ENCODE measurements around the gene ENTREP3. TPM values are rescaled to one million over a fixed set of nuclear protein-coding genes. Genes with fewer than 3 reads are reported as not detected.

Gene ENTREP3
- total and polyA plus RNA-seq, 4 donors = 8.4 to 28.7 (median 12.9) TPM

GRCh38 chr1:155245163-155245524, 10.1 kb downstream of the ENTREP3 start:
- TF ChIP-seq, protein P1, sequence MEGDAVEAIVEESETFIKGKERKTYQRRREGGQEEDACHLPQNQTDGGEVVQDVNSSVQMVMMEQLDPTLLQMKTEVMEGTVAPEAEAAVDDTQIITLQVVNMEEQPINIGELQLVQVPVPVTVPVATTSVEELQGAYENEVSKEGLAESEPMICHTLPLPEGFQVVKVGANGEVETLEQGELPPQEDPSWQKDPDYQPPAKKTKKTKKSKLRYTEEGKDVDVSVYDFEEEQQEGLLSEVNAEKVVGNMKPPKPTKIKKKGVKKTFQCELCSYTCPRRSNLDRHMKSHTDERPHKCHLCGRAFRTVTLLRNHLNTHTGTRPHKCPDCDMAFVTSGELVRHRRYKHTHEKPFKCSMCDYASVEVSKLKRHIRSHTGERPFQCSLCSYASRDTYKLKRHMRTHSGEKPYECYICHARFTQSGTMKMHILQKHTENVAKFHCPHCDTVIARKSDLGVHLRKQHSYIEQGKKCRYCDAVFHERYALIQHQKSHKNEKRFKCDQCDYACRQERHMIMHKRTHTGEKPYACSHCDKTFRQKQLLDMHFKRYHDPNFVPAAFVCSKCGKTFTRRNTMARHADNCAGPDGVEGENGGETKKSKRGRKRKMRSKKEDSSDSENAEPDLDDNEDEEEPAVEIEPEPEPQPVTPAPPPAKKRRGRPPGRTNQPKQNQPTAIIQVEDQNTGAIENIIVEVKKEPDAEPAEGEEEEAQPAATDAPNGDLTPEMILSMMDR (IDR thresholded peaks at IDR 0.05; ENCODE audit: control extremely low read depth, extremely low read depth) = no peak
- no peaks in the 10 kb centered on the region for H3K9me3 ChIP-seq (ENCODE audit: control insufficient read depth in 4 of 4, insufficient read depth in 3 of 4, low read length in 3 of 4)
- no peak for DNase-seq
- H3K4me1 ChIP-seq (ENCODE audit: control insufficient read depth in 5 of 5, insufficient read depth in 5 of 5, low read length in 5 of 5) = peaks cover 0 to 23% (median 4%) of the 10 kb centered on the region in 5 donors
- no peak for ATAC-seq (ENCODE audit: insufficient read depth, low FRiP score)
- 66 to 67% methylated on average over 8 of the region's 8 CpGs for WGBS, 2 donors
- peak overlapping the region; percentile 16 for H3K4me3 ChIP-seq
- no peaks in the 10 kb centered on the region for H3K27me3 ChIP-seq (ENCODE audit: control insufficient read depth in 3 of 3, insufficient read depth in 3 of 3, low read length in 2 of 3)
- H3K27ac ChIP-seq (ENCODE audit: low read depth in 1 of 2, low read length in 1 of 2) = peak overlapping the region; percentile 74 to 75
- peaks cover 0 to 11% (median 6%) of the 10 kb centered on the region in 4 donors for H3K36me3 ChIP-seq (ENCODE audit: control insufficient read depth in 4 of 4, insufficient read depth in 4 of 4, low read length in 4 of 4)
- H3K9ac ChIP-seq (ENCODE audit: insufficient read depth in 1 of 2, low read length in 2 of 2) = peak overlapping the region in 1 of 2 donors; percentile 77

DNA sequence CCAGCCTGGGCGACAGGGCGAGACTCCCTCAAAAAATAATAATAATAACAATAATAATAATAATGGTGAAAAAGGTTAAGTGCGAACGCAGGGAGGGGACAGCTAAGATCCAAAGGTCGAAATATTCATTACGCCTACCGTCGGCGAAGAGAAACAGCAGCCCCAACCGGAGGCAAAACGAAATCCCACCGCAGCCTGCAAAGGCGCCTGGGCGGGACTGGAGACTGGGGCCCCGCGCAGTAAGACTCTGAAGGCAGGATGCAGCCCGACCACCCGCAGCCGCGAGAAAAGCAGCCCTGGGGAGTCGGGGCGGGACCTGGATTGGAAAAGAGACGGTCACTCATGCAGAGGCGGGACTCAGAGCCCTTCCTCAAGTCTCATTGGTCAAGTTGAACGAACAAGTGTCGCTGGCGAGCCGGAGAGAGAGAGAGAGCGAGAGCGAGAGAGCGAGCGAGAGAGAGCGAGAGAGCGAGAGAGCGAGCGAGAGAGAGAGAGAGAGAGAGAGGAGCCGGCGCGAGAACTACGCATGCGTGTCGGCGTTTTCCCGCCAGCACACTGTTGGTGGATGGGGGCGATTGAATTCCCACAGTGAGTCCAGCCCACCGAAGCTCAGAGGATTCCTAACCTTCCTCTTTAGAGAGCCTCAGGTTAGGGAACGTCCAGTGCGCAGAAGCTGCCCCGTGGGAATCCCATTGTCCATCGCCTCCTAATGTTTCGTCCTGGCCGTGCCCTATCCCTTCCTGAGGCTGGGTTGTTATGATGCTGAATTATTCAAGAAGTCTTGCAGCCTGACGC, 10.7 kb downstream of the ENTREP3 start:
- ATAC-seq (ENCODE audit: insufficient read depth, low FRiP score) (peak; percentile 83), DNase-seq (peak; percentile 99 to 100 (median 100))
- H3K27ac ChIP-seq (ENCODE audit: low read depth in 1 of 2, low read length in 1 of 2) = peak overlapping the region; percentile 74 to 88
- H3K4me1 ChIP-seq (ENCODE audit: control insufficient read depth in 5 of 5, insufficient read depth in 5 of 5, low read length in 5 of 5) = peaks cover 0 to 23% (median 4%) of the 10 kb centered on the region in 5 donors
- WGBS, 2 donors = 0 to 1% methylated on average over 53 of the region's 53 CpGs
- H3K4me3 ChIP-seq = peak overlapping the region; percentile 37
- H3K9ac ChIP-seq (ENCODE audit: insufficient read depth in 1 of 2, low read length in 2 of 2) = peak overlapping the region in 1 of 2 donors; percentile 77
- TF ChIP-seq, protein P1 (IDR thresholded peaks at IDR 0.05; ENCODE audit: control extremely low read depth, extremely low read depth) = peak; percentile 100
- peaks cover 0 to 11% (median 6%) of the 10 kb centered on the region in 4 donors for H3K36me3 ChIP-seq (ENCODE audit: control insufficient read depth in 4 of 4, insufficient read depth in 4 of 4, low read length in 4 of 4)
- no peaks in the 10 kb centered on the region for H3K9me3 ChIP-seq (ENCODE audit: control insufficient read depth in 4 of 4, insufficient read depth in 3 of 4, low read length in 3 of 4)
- no peaks in the 10 kb centered on the region for H3K27me3 ChIP-seq (ENCODE audit: control insufficient read depth in 3 of 3, insufficient read depth in 3 of 3, low read length in 2 of 3)

GRCh38 chr1:155242805-155243358, 12.4 kb downstream of the ENTREP3 start:
- no peaks in the 10 kb centered on the region for H3K27me3 ChIP-seq (ENCODE audit: control insufficient read depth in 3 of 3, insufficient read depth in 3 of 3, low read length in 2 of 3)
- DNase-seq = no peak
- no peaks in the 10 kb centered on the region for H3K9me3 ChIP-seq (ENCODE audit: control insufficient read depth in 4 of 4, insufficient read depth in 3 of 4, low read length in 3 of 4)
- no peak overlapping the region for H3K4me3 ChIP-seq
- TF ChIP-seq, protein P1 (IDR thresholded peaks at IDR 0.05; ENCODE audit: control extremely low read depth, extremely low read depth) = no peak
- H3K36me3 ChIP-seq (ENCODE audit: control insufficient read depth in 4 of 4, insufficient read depth in 4 of 4, low read length in 4 of 4) = peaks cover 0 to 11% (median 3%) of the 10 kb centered on the region in 4 donors
- WGBS, 2 donors = 72 to 79% methylated on average over 3 of the region's 3 CpGs
- peak overlapping the region in 1 of 2 donors; percentile 45 for H3K27ac ChIP-seq (ENCODE audit: low read depth in 1 of 2, low read length in 1 of 2)
- no peak for ATAC-seq (ENCODE audit: insufficient read depth, low FRiP score)
- H3K4me1 ChIP-seq (ENCODE audit: control insufficient read depth in 5 of 5, insufficient read depth in 5 of 5, low read length in 5 of 5) = peaks cover 0 to 23% (median 4%) of the 10 kb centered on the region in 5 donors
- no peak overlapping the region for H3K9ac ChIP-seq (ENCODE audit: insufficient read depth in 1 of 2, low read length in 2 of 2)

All from lung (tissue), 12 donors.